ENCODE results near the gene ZNF580. TPM values are rescaled to one million over a fixed set of nuclear protein-coding genes. Genes with fewer than 3 reads are reported as not detected.

ZNF580 gene
- polyA plus RNA-seq, 2 donors, result 12.8 to 14.2 TPM

DNA sequence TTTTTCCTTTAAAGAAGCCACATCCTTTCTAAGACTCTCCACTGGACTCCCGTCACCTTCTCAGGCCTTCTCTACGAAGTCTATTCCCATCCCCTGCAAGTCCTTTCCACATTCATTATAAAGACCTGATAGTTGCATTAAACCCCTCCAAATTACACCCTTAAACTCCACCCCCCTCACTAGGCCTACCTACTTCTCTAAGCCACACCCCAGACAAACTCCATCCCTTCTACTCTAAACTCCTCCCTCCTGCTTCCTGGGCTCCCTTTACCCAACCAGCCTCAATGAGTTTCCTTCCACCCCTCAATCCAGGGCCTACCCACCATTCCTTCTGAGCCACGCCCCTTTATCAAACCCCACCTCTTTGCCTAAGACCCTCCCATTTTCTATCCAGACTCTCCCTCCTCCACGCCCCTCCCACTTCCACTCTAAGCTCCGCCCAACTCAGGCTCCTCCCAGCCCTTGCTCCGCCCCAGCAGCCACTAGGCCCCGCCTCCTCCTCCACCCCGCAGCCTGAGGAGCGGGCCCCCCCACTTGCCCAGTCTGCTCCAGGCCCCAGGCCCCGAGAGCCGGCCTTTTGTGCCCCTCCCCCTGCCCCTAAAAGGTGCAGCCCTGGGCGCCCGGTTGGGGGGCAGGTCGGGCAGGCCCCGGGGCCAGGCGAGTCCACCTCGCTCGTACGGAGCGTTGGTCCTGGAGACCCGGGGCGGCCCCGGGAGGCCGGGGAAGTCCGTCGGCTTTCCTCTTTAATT lies 41.9 kb upstream of the ZNF580 start:
- peaks cover 0 to 2% of the 10 kb centered on the region in 2 donors for H3K4me1 ChIP-seq (ENCODE audit: control insufficient read depth in 2 of 2, insufficient read depth in 2 of 2, low read length in 1 of 2)
- H3K27me3 ChIP-seq (ENCODE audit: control insufficient read depth in 1 of 2, insufficient read depth in 2 of 2, low read length in 2 of 2), result no peaks in the 10 kb centered on the region
- H3K36me3 ChIP-seq (ENCODE audit: control insufficient read depth in 2 of 2, insufficient read depth in 2 of 2, low read length in 1 of 2), result peaks cover 0 to 21% of the 10 kb centered on the region in 2 donors
- WGBS, 2 donors, result 6 to 7% methylated on average over 23 to 26 of the region's 26 CpGs
- peak overlapping the region; percentile 57 to 78 for H3K4me3 ChIP-seq (ENCODE audit: low read depth in 1 of 2, low read length in 2 of 2)
- peak overlapping the region; percentile 86 to 100 for H3K27ac ChIP-seq (ENCODE audit: low read depth in 2 of 2, low read length in 1 of 2)
- no peaks in the 10 kb centered on the region for H3K9me3 ChIP-seq (ENCODE audit: control insufficient read depth in 2 of 2, insufficient read depth in 1 of 2, low read depth in 1 of 2, low read length in 1 of 2)

DNA sequence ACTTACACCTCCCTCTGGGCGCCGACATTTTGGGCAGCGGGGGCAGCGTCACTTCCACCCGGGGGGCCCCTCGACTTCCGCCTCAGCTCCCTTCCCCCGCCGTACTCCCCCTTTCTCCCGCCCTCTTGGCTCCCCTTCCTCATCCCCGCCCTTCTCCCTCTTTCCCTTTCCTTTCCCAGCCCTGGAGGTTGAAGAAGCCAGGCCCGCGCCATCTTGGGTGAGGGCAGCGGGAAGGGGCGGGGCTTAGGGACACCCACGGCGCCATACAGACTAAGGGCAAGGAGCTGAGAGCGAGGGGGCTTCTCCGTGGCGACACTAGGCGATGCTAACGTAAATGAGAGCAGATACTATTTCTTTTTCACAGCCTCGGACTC lies 41.3 kb upstream of the ZNF580 start, which contains the start of gene FIZ1:
TSS of gene FIZ1 (minus strand) at position 50 of the 374 bp plus-strand sequence. CDS start 1,652 bp downstream, outside the sequence.
- Histone ChIP-seq H3K27me3 (ENCODE audit: control insufficient read depth in 1 of 2, insufficient read depth in 2 of 2, low read length in 2 of 2) (no peaks in the 10 kb centered on the region), H3K4me3 (ENCODE audit: low read depth in 1 of 2, low read length in 2 of 2) (peak within 1 kb of the TSS; percentile 57 to 78), H3K36me3 (ENCODE audit: control insufficient read depth in 2 of 2, insufficient read depth in 2 of 2, low read length in 1 of 2) (peaks cover 0 to 21% of the 10 kb centered on the region in 2 donors), H3K27ac (ENCODE audit: low read depth in 2 of 2, low read length in 1 of 2) (peak within 1 kb of the TSS; percentile 86 to 100), H3K9me3 (ENCODE audit: control insufficient read depth in 2 of 2, insufficient read depth in 1 of 2, low read depth in 1 of 2, low read length in 1 of 2) (no peaks in the 10 kb centered on the region), H3K4me1 (ENCODE audit: control insufficient read depth in 2 of 2, insufficient read depth in 2 of 2, low read length in 1 of 2) (peaks cover 0 to 3% of the 10 kb centered on the region in 2 donors)
- WGBS, 2 donors, result 0 to 1% methylated on average over 19 to 23 of the region's 23 CpGs

DNA sequence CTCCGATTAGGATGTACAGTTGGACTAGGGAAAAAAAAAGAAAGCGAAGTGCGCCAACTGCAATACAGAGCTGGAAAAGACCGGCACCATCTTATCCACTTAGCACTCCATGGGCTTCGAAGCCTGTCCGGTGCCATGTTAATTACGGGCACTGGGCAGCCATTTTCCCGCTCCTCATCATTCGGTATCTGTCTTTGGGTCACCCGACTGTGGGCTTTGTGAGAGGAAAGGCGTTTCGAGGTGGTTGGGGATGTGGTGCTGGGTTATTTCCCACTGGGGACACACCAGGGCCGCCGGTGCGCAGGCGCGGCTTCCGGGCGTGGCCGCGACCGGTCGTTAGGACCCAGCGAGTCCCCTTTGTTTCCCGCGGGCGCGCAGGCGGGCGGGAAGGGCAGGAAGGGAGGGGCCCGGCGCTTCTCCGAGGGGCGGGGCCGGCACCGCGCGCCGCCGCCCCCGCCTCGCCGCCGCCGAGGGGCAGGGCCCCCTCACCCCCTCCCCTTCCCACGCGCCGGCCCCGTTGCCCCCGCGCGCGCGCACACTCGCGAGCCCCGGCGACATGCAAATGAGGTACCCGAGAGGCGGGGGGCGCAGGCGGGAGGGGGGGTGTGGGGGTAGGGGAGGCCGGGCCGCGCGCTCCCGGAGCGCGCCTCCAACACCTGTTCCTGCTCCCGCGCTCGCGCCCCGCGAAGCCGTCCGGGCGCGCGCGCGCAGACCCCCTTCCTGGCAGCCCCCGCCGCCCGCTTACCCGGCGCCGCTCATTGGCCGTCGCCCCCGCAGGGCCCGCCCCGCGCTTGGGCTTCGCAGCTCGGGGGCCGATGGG lies 40.8 kb upstream of the ZNF580 start, which contains the start of gene ZNF524:
TSS of gene ZNF524 (plus strand) at position 447 of the 820 bp plus-strand sequence. CDS start 1,825 bp downstream, outside the sequence.
- H3K9me3 ChIP-seq (ENCODE audit: control insufficient read depth in 2 of 2, insufficient read depth in 1 of 2, low read depth in 1 of 2, low read length in 1 of 2), result no peaks in the 10 kb centered on the region
- H3K27ac ChIP-seq (ENCODE audit: low read depth in 2 of 2, low read length in 1 of 2), result peak within 1 kb of the TSS; percentile 86 to 100
- peaks cover 0 to 21% of the 10 kb centered on the region in 2 donors for H3K36me3 ChIP-seq (ENCODE audit: control insufficient read depth in 2 of 2, insufficient read depth in 2 of 2, low read length in 1 of 2)
- H3K4me3 ChIP-seq (ENCODE audit: low read depth in 1 of 2, low read length in 2 of 2), result peak within 1 kb of the TSS; percentile 57 to 78
- 1% methylated on average over 33 to 97 of the region's 97 CpGs for WGBS, 2 donors
- no peaks in the 10 kb centered on the region for H3K27me3 ChIP-seq (ENCODE audit: control insufficient read depth in 1 of 2, insufficient read depth in 2 of 2, low read length in 2 of 2)
- peaks cover 0 to 7% of the 10 kb centered on the region in 2 donors for H3K4me1 ChIP-seq (ENCODE audit: control insufficient read depth in 2 of 2, insufficient read depth in 2 of 2, low read length in 1 of 2)

DNA sequence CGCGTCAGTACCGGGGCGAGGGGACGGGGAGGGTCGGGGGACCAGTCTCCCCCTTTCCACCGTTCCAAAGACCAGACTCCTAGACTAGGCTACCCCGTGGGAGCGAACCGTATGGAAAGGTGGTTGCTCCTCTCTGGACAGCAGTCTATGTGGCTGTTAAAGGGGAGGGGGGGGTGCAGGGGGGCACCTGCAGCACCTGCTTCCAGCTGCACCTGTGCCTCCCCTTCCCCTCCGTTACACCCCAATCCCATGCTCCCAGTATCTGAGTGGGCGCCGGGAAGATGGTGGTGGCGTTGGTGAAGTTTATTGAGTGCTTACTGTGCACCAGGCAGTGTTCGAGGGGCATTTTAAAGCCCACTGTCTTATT lies 40.2 kb upstream of the ZNF580 start:
- Histone ChIP-seq H3K4me3 (ENCODE audit: low read depth in 1 of 2, low read length in 2 of 2) (peak overlapping the region; percentile 57 to 78), H3K9me3 (ENCODE audit: control insufficient read depth in 2 of 2, insufficient read depth in 1 of 2, low read depth in 1 of 2, low read length in 1 of 2) (no peaks in the 10 kb centered on the region), H3K27me3 (ENCODE audit: control insufficient read depth in 1 of 2, insufficient read depth in 2 of 2, low read length in 2 of 2) (no peaks in the 10 kb centered on the region), H3K4me1 (ENCODE audit: control insufficient read depth in 2 of 2, insufficient read depth in 2 of 2, low read length in 1 of 2) (peaks cover 0 to 7% of the 10 kb centered on the region in 2 donors), H3K36me3 (ENCODE audit: control insufficient read depth in 2 of 2, insufficient read depth in 2 of 2, low read length in 1 of 2) (peaks cover 0 to 18% of the 10 kb centered on the region in 2 donors), H3K27ac (ENCODE audit: low read depth in 2 of 2, low read length in 1 of 2) (peak overlapping the region; percentile 86 to 100)
- 2 to 4% methylated on average over 15 of the region's 15 CpGs for WGBS, 2 donors

DNA sequence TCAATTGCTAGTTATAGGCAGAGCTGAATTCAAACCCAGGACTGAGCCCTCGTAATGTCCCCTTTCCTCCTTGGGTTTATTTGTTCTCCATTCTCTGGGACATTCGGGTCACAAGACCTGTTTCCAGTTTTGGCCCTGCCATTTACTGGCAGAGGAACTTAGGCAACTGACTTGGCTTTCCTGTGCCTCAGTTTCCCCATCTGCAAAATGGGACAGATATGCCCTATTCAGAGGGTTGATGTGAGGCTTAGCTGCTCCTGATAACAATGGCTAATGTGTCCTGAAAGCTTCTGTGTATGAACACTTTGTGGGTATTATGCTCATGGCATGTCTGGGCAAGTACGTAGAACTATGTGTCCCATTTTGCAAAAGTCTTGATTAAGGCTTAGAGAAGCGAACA lies 39.7 kb upstream of the ZNF580 start:
- WGBS, 2 donors, result 49 to 54% methylated on average over 4 of the region's 4 CpGs
- Histone ChIP-seq H3K9me3 (ENCODE audit: control insufficient read depth in 2 of 2, insufficient read depth in 1 of 2, low read depth in 1 of 2, low read length in 1 of 2) (no peaks in the 10 kb centered on the region), H3K4me3 (ENCODE audit: low read depth in 1 of 2, low read length in 2 of 2) (peak overlapping the region; percentile 57 to 78), H3K27ac (ENCODE audit: low read depth in 2 of 2, low read length in 1 of 2) (peak overlapping the region; percentile 86 to 100), H3K4me1 (ENCODE audit: control insufficient read depth in 2 of 2, insufficient read depth in 2 of 2, low read length in 1 of 2) (peaks cover 0 to 7% of the 10 kb centered on the region in 2 donors), H3K27me3 (ENCODE audit: control insufficient read depth in 1 of 2, insufficient read depth in 2 of 2, low read length in 2 of 2) (no peaks in the 10 kb centered on the region), H3K36me3 (ENCODE audit: control insufficient read depth in 2 of 2, insufficient read depth in 2 of 2, low read length in 1 of 2) (peaks cover 0 to 17% of the 10 kb centered on the region in 2 donors)

DNA sequence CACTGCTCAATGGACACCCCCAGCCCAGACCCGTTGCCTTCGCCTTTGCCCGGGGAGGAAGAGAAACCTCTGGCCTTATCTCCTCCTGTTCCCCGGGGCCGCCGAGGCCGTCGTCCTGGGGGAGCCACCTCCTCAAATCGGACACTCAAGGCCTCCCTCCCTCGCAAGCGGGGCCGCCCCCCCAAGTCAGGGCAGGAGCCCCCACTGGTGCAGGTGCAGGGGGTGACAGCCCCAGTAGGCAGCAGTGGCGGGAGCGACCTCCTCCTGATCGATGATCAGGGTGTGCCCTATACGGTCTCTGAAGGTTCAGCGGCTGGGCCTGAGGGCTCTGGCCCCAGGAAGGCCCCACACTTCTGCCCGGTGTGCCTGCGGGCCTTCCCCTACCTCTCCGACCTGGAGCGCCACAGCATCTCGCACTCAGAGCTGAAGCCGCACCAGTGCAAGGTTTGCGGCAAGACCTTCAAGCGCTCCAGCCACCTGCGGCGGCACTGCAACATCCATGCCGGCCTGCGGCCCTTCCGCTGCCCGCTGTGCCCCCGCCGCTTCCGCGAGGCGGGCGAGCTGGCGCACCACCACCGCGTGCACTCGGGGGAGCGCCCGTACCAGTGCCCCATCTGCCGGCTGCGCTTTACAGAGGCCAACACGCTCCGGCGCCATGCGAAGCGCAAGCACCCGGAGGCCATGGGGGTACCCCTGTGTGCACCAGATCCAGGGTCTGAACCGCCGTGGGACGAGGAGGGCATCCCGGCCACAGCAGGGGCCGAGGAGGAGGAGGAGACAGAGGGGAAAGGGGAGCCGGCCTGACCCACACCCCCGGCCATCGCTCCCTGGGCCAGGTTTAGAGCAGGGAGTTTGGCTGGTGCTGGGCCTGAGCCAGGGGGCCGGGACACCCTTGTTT lies 38.4 kb upstream of the ZNF580 start:
- H3K27me3 ChIP-seq (ENCODE audit: control insufficient read depth in 1 of 2, insufficient read depth in 2 of 2, low read length in 2 of 2), result no peaks in the 10 kb centered on the region
- H3K4me1 ChIP-seq (ENCODE audit: control insufficient read depth in 2 of 2, insufficient read depth in 2 of 2, low read length in 1 of 2), result peaks cover 0 to 9% of the 10 kb centered on the region in 2 donors
- no peak overlapping the region for H3K4me3 ChIP-seq (ENCODE audit: low read depth in 1 of 2, low read length in 2 of 2)
- H3K36me3 ChIP-seq (ENCODE audit: control insufficient read depth in 2 of 2, insufficient read depth in 2 of 2, low read length in 1 of 2), result peaks cover 0 to 12% of the 10 kb centered on the region in 2 donors
- WGBS, 2 donors, result 92 to 94% methylated on average over 53 to 60 of the region's 60 CpGs
- no peaks in the 10 kb centered on the region for H3K9me3 ChIP-seq (ENCODE audit: control insufficient read depth in 2 of 2, insufficient read depth in 1 of 2, low read depth in 1 of 2, low read length in 1 of 2)
- no peak overlapping the region for H3K27ac ChIP-seq (ENCODE audit: low read depth in 2 of 2, low read length in 1 of 2)

DNA sequence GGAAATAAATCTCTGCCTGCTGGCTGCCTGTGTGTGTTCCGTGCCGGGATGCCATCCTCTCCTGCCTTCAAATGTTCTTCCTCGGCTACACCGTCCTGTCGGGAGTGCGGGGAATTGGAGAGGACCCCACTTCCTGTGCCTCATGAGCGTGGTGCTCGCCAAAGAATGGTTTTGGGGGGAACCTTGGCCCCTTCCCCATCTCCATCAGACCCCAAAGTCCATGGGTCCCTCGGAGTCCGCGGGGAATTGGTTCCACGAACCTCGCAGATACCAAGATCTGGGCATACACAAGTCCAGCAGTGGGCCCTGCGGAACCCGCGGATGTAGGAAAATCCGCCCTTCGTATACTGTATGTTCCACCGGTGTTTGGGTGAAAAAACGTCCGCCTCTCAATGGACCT lies 37.7 kb upstream of the ZNF580 start:
- Histone ChIP-seq H3K4me1 (ENCODE audit: control insufficient read depth in 2 of 2, insufficient read depth in 2 of 2, low read length in 1 of 2) (peaks cover 0 to 9% of the 10 kb centered on the region in 2 donors), H3K27me3 (ENCODE audit: control insufficient read depth in 1 of 2, insufficient read depth in 2 of 2, low read length in 2 of 2) (no peaks in the 10 kb centered on the region), H3K4me3 (ENCODE audit: low read depth in 1 of 2, low read length in 2 of 2) (no peak overlapping the region), H3K27ac (ENCODE audit: low read depth in 2 of 2, low read length in 1 of 2) (no peak overlapping the region), H3K9me3 (ENCODE audit: control insufficient read depth in 2 of 2, insufficient read depth in 1 of 2, low read depth in 1 of 2, low read length in 1 of 2) (no peaks in the 10 kb centered on the region), H3K36me3 (ENCODE audit: control insufficient read depth in 2 of 2, insufficient read depth in 2 of 2, low read length in 1 of 2) (peaks cover 0 to 10% of the 10 kb centered on the region in 2 donors)
- WGBS, 2 donors, result 89 to 90% methylated on average over 21 of the region's 21 CpGs

DNA sequence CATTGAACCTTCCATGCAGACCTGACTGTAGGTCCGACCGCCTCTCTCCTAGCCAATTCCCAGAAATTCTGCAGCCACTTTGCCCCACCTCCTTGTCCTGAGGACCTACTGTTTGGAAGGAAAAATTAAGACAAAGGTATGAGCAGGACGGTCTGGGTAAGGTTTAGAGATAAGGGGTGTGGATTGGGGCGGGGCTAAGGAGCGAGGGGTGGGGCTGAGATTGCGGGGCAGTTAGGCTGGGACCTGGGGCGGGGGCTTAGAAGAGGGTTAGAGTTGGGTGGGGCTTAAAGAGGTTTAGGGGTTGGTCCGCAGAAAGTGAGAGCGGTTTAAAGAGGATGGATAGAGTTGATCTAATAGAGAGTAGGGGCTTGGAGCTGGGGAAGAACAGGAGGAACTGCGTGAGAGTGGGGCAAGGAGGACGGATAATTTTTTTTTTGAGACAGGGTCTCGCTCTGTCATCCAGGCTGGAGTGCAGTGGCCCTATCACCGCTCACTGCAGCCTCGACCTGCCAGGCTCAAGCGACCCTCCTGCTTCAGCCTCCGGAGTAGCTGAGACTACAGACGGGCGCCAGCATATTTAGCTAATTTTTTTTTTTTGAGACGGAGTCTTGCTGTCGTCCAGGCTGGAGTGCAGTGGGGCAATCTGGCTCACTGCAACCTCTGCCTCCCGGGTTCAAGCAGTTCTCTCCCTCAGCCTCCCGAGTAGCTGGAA lies 37.1 kb upstream of the ZNF580 start:
- H3K4me3 ChIP-seq (ENCODE audit: low read depth in 1 of 2, low read length in 2 of 2), result no peak overlapping the region
- H3K4me1 ChIP-seq (ENCODE audit: control insufficient read depth in 2 of 2, insufficient read depth in 2 of 2, low read length in 1 of 2), result peaks cover 0 to 9% of the 10 kb centered on the region in 2 donors
- H3K36me3 ChIP-seq (ENCODE audit: control insufficient read depth in 2 of 2, insufficient read depth in 2 of 2, low read length in 1 of 2), result peaks cover 0 to 10% of the 10 kb centered on the region in 2 donors
- WGBS, 2 donors, result 72 to 78% methylated on average over 22 of the region's 22 CpGs
- no peaks in the 10 kb centered on the region for H3K9me3 ChIP-seq (ENCODE audit: control insufficient read depth in 2 of 2, insufficient read depth in 1 of 2, low read depth in 1 of 2, low read length in 1 of 2)
- no peak overlapping the region for H3K27ac ChIP-seq (ENCODE audit: low read depth in 2 of 2, low read length in 1 of 2)
- no peaks in the 10 kb centered on the region for H3K27me3 ChIP-seq (ENCODE audit: control insufficient read depth in 1 of 2, insufficient read depth in 2 of 2, low read length in 2 of 2)

Measured in esophagus (tissue), 2 donors.